BJ (cell line): ENCODE data around the gene SHROOM3. TPM values are rescaled to one million over a fixed set of nuclear protein-coding genes. Genes with fewer than 3 reads are reported as not detected.
A peak's percentile ranks its signal among the peaks of the same experiment; 100 is the strongest.

Source experiments
- CTCF ChIA-PET: fragments of 350-600 bp; formaldehyde crosslinking; extraction: SDS; loops from one replicate; lab custom pipeline; 2021; ENCODE audit warnings: antibody characterized with exemption, inconsistent platforms; lab: Yijun Ruan, JAX
- POLR2A ChIA-PET: fragments of 300-600 bp; sonication (Branson Sonifier 250); formaldehyde crosslinking; extraction: SDS; loops from one replicate; lab custom pipeline; 2021; ENCODE audit warnings: antibody characterized with exemption; lab: Charles Lee
- DNase-seq: peaks from one replicate; pipeline ENCODE4 v3.0.0-alpha.2; 2011; ENCODE audit warnings: low read depth
- H3K27me3 ChIP-seq: 2 replicates; pipeline ENCODE4 v1.6.0; 2011; ENCODE audit warnings: low read length; ENCODE audit not compliant: control insufficient read depth, insufficient read depth
- H3K36me3 ChIP-seq: 2 replicates; pipeline ENCODE4 v1.5.1; 2011; ENCODE audit warnings: low read length; ENCODE audit not compliant: control insufficient read depth, insufficient read depth
- H3K4me3 ChIP-seq: 2 replicates; pipeline ENCODE4 v1.5.1; 2011; ENCODE audit warnings: low read depth, mild to moderate bottlenecking, control low read depth, low read length
- polyA plus RNA-seq: library from polyadenylated mRNA; depleted of rRNA; stranded (reverse); fragments of >200 nt; gene quantifications from 2 replicates; pipeline ENCODE4 v1.2.3, GENCODE V29; 2011
- TF ChIP-seq, protein P1 (sequence below): IDR thresholded peaks from 2 replicates; pipeline ENCODE4 v1.5.1; 2011; ENCODE audit warnings: low read depth, mild to moderate bottlenecking, control low read depth, inconsistent platforms, low read length, moderate library complexity; ENCODE audit not compliant: insufficient read depth

Gene SHROOM3
- polyA plus RNA-seq, 1 experiment, result 46.1 TPM

DNA sequence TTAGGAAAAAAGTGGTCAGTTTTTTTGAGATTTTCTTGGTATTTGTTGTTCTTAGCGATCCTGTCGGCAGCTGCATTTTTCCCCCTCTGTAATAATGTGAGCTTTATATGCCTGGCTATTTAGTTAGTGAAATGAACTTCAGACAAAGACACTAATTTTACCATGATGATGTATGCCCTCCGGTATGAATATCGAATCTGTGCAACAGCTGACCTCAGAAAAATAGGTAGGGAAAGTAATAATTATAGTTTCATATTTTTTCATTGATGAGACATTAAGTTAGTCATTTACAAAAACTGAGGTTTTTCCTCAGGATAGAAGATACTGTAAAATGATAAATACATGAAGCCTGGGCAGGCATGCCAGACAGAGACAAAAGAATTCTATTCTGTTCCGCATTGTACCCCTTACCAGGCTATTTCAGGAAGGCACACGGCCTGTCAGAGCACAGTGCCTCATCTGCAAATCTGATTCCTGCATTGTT is 155.8 kb downstream of the SHROOM3 start:
- CTCF ChIA-PET, result interaction anchor here (0.8 to 1.3 kb wide), 2 partner anchors 11 to 79 kb away, joined by 4 read pairs; no protein-coding TSS in a partner anchor
- TF ChIP-seq, protein P1, sequence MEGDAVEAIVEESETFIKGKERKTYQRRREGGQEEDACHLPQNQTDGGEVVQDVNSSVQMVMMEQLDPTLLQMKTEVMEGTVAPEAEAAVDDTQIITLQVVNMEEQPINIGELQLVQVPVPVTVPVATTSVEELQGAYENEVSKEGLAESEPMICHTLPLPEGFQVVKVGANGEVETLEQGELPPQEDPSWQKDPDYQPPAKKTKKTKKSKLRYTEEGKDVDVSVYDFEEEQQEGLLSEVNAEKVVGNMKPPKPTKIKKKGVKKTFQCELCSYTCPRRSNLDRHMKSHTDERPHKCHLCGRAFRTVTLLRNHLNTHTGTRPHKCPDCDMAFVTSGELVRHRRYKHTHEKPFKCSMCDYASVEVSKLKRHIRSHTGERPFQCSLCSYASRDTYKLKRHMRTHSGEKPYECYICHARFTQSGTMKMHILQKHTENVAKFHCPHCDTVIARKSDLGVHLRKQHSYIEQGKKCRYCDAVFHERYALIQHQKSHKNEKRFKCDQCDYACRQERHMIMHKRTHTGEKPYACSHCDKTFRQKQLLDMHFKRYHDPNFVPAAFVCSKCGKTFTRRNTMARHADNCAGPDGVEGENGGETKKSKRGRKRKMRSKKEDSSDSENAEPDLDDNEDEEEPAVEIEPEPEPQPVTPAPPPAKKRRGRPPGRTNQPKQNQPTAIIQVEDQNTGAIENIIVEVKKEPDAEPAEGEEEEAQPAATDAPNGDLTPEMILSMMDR, result no peak
- POLR2A ChIA-PET, result interaction anchor here (0.7 to 1.8 kb wide), 6 partner anchors 16 to 397 kb away, joined by 3 to 10 read pairs (median 6); no protein-coding TSS in a partner anchor

DNA sequence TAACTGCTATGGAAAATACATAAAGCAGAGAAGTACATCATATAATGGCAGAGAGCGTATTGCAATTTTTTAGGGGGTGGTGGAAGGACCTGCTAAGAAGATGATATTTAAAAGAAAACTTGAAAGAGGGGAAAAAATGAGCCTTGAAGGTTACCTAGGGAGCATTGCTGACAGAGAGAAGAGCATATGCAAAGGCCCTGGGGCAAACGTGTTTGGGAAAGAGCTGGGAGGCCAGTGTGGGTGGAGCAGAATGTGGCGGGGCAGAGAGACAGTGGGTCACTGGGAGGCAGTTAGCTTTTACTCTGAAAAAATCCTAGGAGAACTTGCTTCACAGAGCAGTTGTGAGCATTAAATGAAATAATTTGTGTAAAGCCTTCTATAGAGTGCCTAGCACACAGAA is 157.0 kb downstream of the SHROOM3 start:
- CTCF ChIA-PET, result interaction anchor here (0.9 to 1.0 kb wide), 2 partner anchors 65 to 164 kb away, joined by 3 to 4 read pairs; no protein-coding TSS in a partner anchor
- no peak for DNase-seq
- TF ChIP-seq, protein P1, result no peak
- no peaks in the 10 kb centered on the region for H3K36me3 ChIP-seq
- no peak overlapping the region for H3K4me3 ChIP-seq
- no peaks in the 10 kb centered on the region for H3K27me3 ChIP-seq
- POLR2A ChIA-PET, result no interaction called here

More for the DNA sequence above, 155.8 kb downstream of the SHROOM3 start:
- DNase-seq, result peak; percentile 60
- Histone ChIP-seq H3K27me3 (no peaks in the 10 kb centered on the region), H3K4me3 (no peak overlapping the region), H3K36me3 (no peaks in the 10 kb centered on the region)

DNA sequence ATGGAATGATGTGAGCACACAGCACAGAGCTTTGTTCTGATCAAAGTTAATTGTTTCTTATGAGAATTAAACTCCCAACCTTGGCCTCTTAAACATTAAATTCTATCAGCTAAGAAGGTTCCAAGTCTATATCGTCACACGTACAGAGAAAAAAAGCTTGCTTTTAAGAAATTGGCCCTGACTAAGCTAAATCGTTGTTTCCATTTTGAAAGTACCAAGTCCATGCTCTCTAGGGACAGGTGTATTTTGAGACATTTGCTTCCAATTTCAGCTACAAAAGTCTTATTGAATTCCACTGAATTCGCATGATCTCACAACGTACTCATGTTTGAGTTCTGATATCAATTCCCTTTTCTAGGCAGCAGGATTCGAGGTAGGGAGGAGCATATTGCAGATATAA is 157.4 kb downstream of the SHROOM3 start:
- Histone ChIP-seq H3K36me3 (no peaks in the 10 kb centered on the region), H3K4me3 (no peak overlapping the region), H3K27me3 (no peaks in the 10 kb centered on the region)
- TF ChIP-seq, protein P1, result no peak
- ChIA-PET CTCF (interaction anchor here (0.9 to 1.0 kb wide), 2 partner anchors 65 to 163 kb away, joined by 3 to 4 read pairs; no protein-coding TSS in a partner anchor), POLR2A (no interaction called here)
- no peak for DNase-seq

DNA sequence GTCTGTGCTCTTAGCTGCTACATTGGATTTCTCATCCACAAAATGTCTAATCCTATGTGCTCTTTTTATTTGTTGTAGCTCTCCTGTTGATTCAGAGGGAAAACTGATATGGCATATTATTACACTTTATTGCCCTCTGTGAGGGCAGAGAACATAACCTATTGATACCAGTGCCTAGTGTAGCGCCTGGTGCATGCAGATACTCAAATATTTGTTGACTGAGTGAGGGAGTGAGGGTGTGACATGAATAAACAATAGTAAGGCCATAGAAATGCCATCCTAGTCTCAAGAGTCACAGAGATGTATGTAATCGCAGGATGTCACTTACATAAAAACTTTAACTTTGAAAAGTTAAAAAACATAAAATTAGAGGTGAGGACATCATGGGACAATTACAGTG is 159.1 kb downstream of the SHROOM3 start:
- no peak overlapping the region for H3K4me3 ChIP-seq
- ChIA-PET CTCF (no interaction called here), POLR2A (no interaction called here)

DNA sequence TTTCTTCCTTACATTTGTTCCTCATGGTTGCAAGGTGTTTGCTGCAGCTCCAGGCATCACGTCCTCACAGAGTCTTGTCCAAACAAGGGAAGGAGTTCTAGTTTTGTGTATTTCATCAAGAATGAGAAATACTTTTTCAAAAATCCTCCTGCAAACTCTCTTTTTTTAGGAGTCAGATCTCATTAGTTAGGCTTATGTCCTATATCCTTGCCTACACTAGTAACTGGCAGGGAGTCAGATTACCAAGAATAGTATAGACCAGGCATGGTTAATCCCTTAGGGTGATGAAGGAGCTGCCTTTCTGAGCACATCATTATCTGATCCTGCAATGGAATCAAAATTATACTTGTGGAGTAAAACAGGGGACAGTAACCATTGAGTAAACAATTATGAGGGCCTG is 160.4 kb downstream of the SHROOM3 start:
- H3K36me3 ChIP-seq, result no peaks in the 10 kb centered on the region
- POLR2A ChIA-PET, result no interaction called here
- DNase-seq, result no peak
- no peaks in the 10 kb centered on the region for H3K27me3 ChIP-seq
- TF ChIP-seq, protein P1, result no peak
- CTCF ChIA-PET, result no interaction called here
- no peak overlapping the region for H3K4me3 ChIP-seq

More for the DNA sequence above, 159.1 kb downstream of the SHROOM3 start:
- H3K36me3 ChIP-seq, result no peaks in the 10 kb centered on the region
- no peak for DNase-seq
- TF ChIP-seq, protein P1, result no peak
- no peaks in the 10 kb centered on the region for H3K27me3 ChIP-seq
